DND-41 (cell line): ENCODE data around the gene PCSK2.

Experiments used
- EZH2 ChIP-seq: IDR thresholded peaks from 3 replicates; pipeline ENCODE4 v1.6.1; 2012; ENCODE audit warnings: borderline replicate concordance, low read depth, mild to moderate bottlenecking, moderate library complexity, low read length, inconsistent platforms; ENCODE audit not compliant: severe bottlenecking
- TF ChIP-seq, protein P1 (sequence below): IDR thresholded peaks from 2 replicates; pipeline ENCODE4 v1.5.1; 2012; ENCODE audit warnings: borderline replicate concordance, low read length, moderate library complexity, mild to moderate bottlenecking; ENCODE audit not compliant: poor library complexity, severe bottlenecking; ENCODE audit errors: extremely low read depth

DNA sequence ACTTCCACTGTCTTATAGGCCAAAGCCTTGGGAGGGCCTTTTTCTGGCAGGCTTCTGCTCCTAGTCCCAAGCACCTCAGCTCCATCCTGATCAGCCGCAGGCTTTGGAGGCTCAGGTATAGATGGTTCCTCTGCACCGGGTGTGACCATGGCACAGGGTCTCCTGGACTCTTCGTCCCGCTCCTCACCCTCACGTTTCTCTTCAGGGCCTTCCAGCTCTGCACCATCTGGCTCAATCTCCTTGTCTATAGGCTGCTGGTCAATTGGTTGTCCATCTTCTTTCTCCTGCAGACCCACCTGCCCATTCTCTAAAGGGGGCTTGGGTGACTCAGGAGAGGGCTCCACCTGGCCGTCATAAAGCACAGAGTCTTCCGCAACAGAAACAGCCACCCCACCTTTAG is 267.4 kb downstream of the PCSK2 start:
- TF ChIP-seq, protein P1, sequence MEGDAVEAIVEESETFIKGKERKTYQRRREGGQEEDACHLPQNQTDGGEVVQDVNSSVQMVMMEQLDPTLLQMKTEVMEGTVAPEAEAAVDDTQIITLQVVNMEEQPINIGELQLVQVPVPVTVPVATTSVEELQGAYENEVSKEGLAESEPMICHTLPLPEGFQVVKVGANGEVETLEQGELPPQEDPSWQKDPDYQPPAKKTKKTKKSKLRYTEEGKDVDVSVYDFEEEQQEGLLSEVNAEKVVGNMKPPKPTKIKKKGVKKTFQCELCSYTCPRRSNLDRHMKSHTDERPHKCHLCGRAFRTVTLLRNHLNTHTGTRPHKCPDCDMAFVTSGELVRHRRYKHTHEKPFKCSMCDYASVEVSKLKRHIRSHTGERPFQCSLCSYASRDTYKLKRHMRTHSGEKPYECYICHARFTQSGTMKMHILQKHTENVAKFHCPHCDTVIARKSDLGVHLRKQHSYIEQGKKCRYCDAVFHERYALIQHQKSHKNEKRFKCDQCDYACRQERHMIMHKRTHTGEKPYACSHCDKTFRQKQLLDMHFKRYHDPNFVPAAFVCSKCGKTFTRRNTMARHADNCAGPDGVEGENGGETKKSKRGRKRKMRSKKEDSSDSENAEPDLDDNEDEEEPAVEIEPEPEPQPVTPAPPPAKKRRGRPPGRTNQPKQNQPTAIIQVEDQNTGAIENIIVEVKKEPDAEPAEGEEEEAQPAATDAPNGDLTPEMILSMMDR, result no peak
- TF ChIP-seq EZH2, result no peak
